H1 (cell line): ENCODE data around the gene SPATA16. TPM values are rescaled to one million over a fixed set of nuclear protein-coding genes. Genes with fewer than 3 reads are reported as not detected.

Source experiments
- JUN ChIP-seq: IDR thresholded peaks from 2 replicates; pipeline ENCODE4 v1.6.1; 2011; ENCODE audit warnings: low read depth, mild to moderate bottlenecking, improper control_type of control experiment, low read length
- SRF ChIP-seq: IDR thresholded peaks from 2 replicates; pipeline ENCODE4 v1.6.1; 2011; ENCODE audit warnings: mild to moderate bottlenecking, low read depth, low read length, moderate library complexity
- TBP ChIP-seq: IDR thresholded peaks from 2 replicates; pipeline ENCODE4 v1.6.1; 2011; ENCODE audit warnings: low read depth, low read length, improper control_type of control experiment
- ZNF274 ChIP-seq: IDR thresholded peaks from 2 replicates; pipeline ENCODE4 v1.7.0; 2012; ENCODE audit warnings: low read length, borderline replicate concordance; ENCODE audit errors: extremely low read depth
- polyA plus RNA-seq, 7 experiments: library from polyadenylated mRNA; depleted of rRNA in 3 of 7; stranded (reverse) in 5 of 7; unstranded in 2 of 7; fragments of >200 nt in 5 of 7; fragments of 200-250 nt in 2 of 7; gene quantifications; 1 replicate in 5 of 7; 2 replicates in 1 of 7; 4 replicates in 1 of 7; pipeline versions ENCODE4 v1.2.1 to v1.2.3, GENCODE V29; 2011 to 2013; ENCODE audit warnings: missing spikeins in 2 of 7, mixed read lengths in 2 of 7
- total RNA-seq: library from RNA; stranded (reverse); fragmentation: NEBNext Ultra II Directional; extraction: Animal tissue kit (Norgen Biotek cat#: 25700); gene quantifications from 2 replicates; pipeline ENCODE4 v1.2.1, GENCODE V29; 2021
- TF ChIP-seq, protein P1 (sequence below): IDR thresholded peaks from 2 replicates; pipeline ENCODE4 v1.6.1; 2012; ENCODE audit warnings: inconsistent platforms

SPATA16 gene
- total and polyA plus RNA-seq, 2 of the 8 experiments (the other 6 are each of a cell fraction or from before 2014, with no cell fraction given) = 0.05 to 2.7 TPM

DNA sequence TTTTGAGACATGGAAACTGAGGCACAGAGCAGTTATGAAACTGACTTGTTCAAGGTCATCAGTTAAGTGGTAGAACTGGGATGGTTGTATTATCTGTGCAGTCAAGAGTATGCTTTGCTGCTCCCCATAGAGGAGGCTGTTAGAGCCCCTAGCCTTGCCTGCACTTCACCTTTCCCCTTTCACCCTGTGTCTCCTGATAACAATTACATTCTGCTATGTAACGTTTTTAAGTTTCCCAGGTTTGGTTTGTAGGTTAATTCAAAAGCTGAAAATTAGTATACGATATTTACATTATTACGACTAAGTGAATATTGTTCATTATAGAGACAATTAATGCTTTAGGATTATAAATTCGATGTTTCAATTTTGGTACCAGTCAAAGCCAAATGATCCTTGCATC is 300.6 kb downstream of the SPATA16 start (continued):
- TF ChIP-seq, protein P1, sequence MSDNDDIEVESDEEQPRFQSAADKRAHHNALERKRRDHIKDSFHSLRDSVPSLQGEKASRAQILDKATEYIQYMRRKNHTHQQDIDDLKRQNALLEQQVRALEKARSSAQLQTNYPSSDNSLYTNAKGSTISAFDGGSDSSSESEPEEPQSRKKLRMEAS = no peak
- TF ChIP-seq JUN = no peak
- TF ChIP-seq ZNF274 = no peak
- TF ChIP-seq SRF = no peak
- no peak for TF ChIP-seq TBP
